HepG2 (cell line): ENCODE results near the gene SMIM44. TPM values are rescaled to one million over a fixed set of nuclear protein-coding genes. Genes with fewer than 3 reads are reported as not detected.

Experiments used
- ATAC-seq: fragments of 200-7000 bp; cut with Tn5 transposase; 3 replicates; pipeline ENCODE4 v1.9.1; 2020; ENCODE audit warnings: mild to moderate bottlenecking, moderate library complexity
- BruUV-seq: library from RNA; stranded (reverse); fragments of 400-500 nt; replicated peaks from 2 replicates; lab custom pipeline; 2021; lab: Mats Ljungman, UMichigan
- CTCF ChIA-PET: fragments of 300-600 bp; formaldehyde crosslinking; extraction: SDS; loops from one replicate; lab custom pipeline; 2021; ENCODE audit warnings: low total read pairs, inconsistent platforms, low intra/inter-chr PET ratio; lab: Yijun Ruan, JAX
- POLR2A ChIA-PET: fragments of 350-600 bp; sonication (Branson Sonifier 250); formaldehyde crosslinking; loops from one replicate; lab custom pipeline; 2020; ENCODE audit warnings: antibody characterized with exemption, inconsistent platforms; lab: Yijun Ruan, JAX
- DNase-seq: peaks from one replicate; pipeline ENCODE4 v3.0.0-alpha.2; 2015; ENCODE audit warnings: low spot score
- FAIRE-seq: peaks from 3 replicates; lab custom pipeline; 2011; peaks lifted over from hg19 to GRCh38; lab: Jason Lieb, UNC
- H2AFZ ChIP-seq: one replicate; pipeline ENCODE4 v1.6.1; 2011; ENCODE audit warnings: low read length, inconsistent platforms
- H3K27ac ChIP-seq: fragments of 300-600 bp; 3 replicates; pipeline ENCODE4 v1.8.0; 2011; ENCODE audit warnings: mixed run types, mild to moderate bottlenecking, mixed read lengths, low read length, inconsistent platforms; ENCODE audit not compliant: insufficient read depth; ENCODE audit errors: extremely low read length
- H3K27me3 ChIP-seq, 2 experiments: fragments of 200-600 bp in 1 of 2; 2 replicates in 1 of 2; 3 replicates in 1 of 2; pipeline versions ENCODE4 v1.6.0 to v1.8.0; 2011; ENCODE audit warnings: low read length in 2 of 2, mild to moderate bottlenecking in 2 of 2, moderate library complexity in 2 of 2, inconsistent platforms in 1 of 2; ENCODE audit not compliant: insufficient read depth in 2 of 2, control insufficient read depth in 1 of 2
- H3K36me3 ChIP-seq, 2 experiments: fragments of 200-600 bp in 1 of 2; replicated peaks in 1 of 2; 2 replicates in 1 of 2; 3 replicates in 1 of 2; pipeline versions ENCODE4 v1.5.1 to v1.8.0; 2011; ENCODE audit warnings: low read length in 2 of 2, inconsistent platforms in 1 of 2; ENCODE audit not compliant: insufficient read depth in 2 of 2, control insufficient read depth in 1 of 2
- H3K4me1 ChIP-seq: 2 replicates; pipeline ENCODE4 v1.5.1; 2012; ENCODE audit warnings: low read length, inconsistent platforms; ENCODE audit not compliant: insufficient read depth
- H3K4me2 ChIP-seq: 2 replicates; pipeline ENCODE4 v1.6.0; 2011; ENCODE audit warnings: low read depth, low read length, inconsistent platforms
- H3K4me3 ChIP-seq, 3 experiments: fragments of 200-600 bp in 1 of 3; sonication (generic), shearing (Covaris generic) in 1 of 3; replicated peaks in 1 of 3; 2 replicates each; pipeline ENCODE4 v1.5.1; 2011 to 2016; ENCODE audit warnings: low read length in 3 of 3, inconsistent platforms in 2 of 3, low read depth in 2 of 3, mild to moderate bottlenecking in 2 of 3, control low read depth in 1 of 3, mixed read lengths in 1 of 3; ENCODE audit not compliant: insufficient read depth in 1 of 3
- H3K79me2 ChIP-seq: one replicate; pipeline ENCODE4 v1.6.1; 2011; ENCODE audit warnings: low read length, inconsistent platforms; ENCODE audit not compliant: insufficient read depth
- H3K9ac ChIP-seq: 2 replicates; pipeline ENCODE4 v1.6.0; 2011; ENCODE audit warnings: mild to moderate bottlenecking, low read depth, low read length, inconsistent platforms; ENCODE audit not compliant: insufficient read depth
- H3K9me3 ChIP-seq: 2 replicates; pipeline ENCODE4 v1.5.1; 2012; ENCODE audit warnings: mild to moderate bottlenecking, low read length
- H4K20me1 ChIP-seq: 2 replicates; pipeline ENCODE4 v1.6.0; 2011; ENCODE audit warnings: inconsistent platforms, mild to moderate bottlenecking, low read length, moderate library complexity; ENCODE audit not compliant: insufficient read depth
- CREB3 ChIP-seq: sonication (generic); formaldehyde crosslinking; IDR thresholded peaks from 2 replicates; pipeline ENCODE4 v1.5.0; 2020; ENCODE audit warnings: missing genetic modification reagents
- GRHL1 ChIP-seq: sonication (generic); formaldehyde crosslinking; conservative IDR thresholded peaks from 2 replicates; pipeline ENCODE4 v1.8.0; 2022; ENCODE audit warnings: missing genetic modification reagents
- KDM6A ChIP-seq: IDR thresholded peaks from 2 replicates; pipeline ENCODE4 v1.6.1; 2016; ENCODE audit warnings: low read depth
- RAD21 ChIP-seq: fragments of 450-650 bp; formaldehyde crosslinking; IDR thresholded peaks from 2 replicates; pipeline ENCODE4 v1.5.0; 2020; ENCODE audit warnings: mild to moderate bottlenecking
- SMC3 ChIP-seq: IDR thresholded peaks from 2 replicates; pipeline ENCODE4 v1.6.1; 2011; ENCODE audit warnings: low read length, improper control_type of control experiment
- TEF ChIP-seq: sonication (generic); formaldehyde crosslinking; IDR thresholded peaks from 2 replicates; pipeline ENCODE4 v1.5.0; 2020; ENCODE audit warnings: missing genetic modification reagents
- ZNF124 ChIP-seq: sonication (generic); formaldehyde crosslinking; IDR thresholded peaks from 2 replicates; pipeline ENCODE4 v1.4.0; 2020; ENCODE audit warnings: missing genetic modification reagents
- ZNF207 ChIP-seq: fragments of 450-650 bp; IDR thresholded peaks from 2 replicates; pipeline ENCODE4 v1.6.1; 2016; ENCODE audit warnings: antibody characterized with exemption, borderline replicate concordance
- ZNF460 ChIP-seq: sonication (generic); formaldehyde crosslinking; IDR thresholded peaks from 2 replicates; pipeline ENCODE4 v1.5.1; 2020; ENCODE audit warnings: missing genetic modification reagents, mild to moderate bottlenecking, borderline replicate concordance
- ZNF503 ChIP-seq: sonication (generic); formaldehyde crosslinking; IDR thresholded peaks from 2 replicates; pipeline ENCODE4 v1.4.0; 2020; ENCODE audit warnings: missing genetic modification reagents
- ZNF513 ChIP-seq: sonication (generic); formaldehyde crosslinking; conservative IDR thresholded peaks from 2 replicates; pipeline ENCODE4 v1.5.0; 2020; ENCODE audit warnings: missing genetic modification reagents
- ZNF883 ChIP-seq: sonication (generic); formaldehyde crosslinking; IDR thresholded peaks from 2 replicates; pipeline ENCODE4 v1.5.1; 2020; ENCODE audit warnings: mild to moderate bottlenecking, missing genetic modification reagents; ENCODE audit errors: not compliant biosample characterization
- WGBS: methylation state at CpG from one replicate; pipeline ENCODE4 v1.1.6; 2017; ENCODE audit warnings: low lambda C conversion rate; 5-methylcytosine and 5-hydroxymethylcytosine counted together
- in situ Hi-C: cut with HindIII; loops from 2 replicates; pipeline ENCODE4 v1.10.0; 2017; ENCODE audit warnings: low pct_unique_long_range_greater_than_20kb; ENCODE audit not compliant: extremely low pct_ligation_motif_present
- intact Hi-C: fragments of 100-400 bp; cut with micrococcal nuclease; formaldehyde crosslinking; loops from one replicate; pipeline ENCODE4 v1.10.0; 2022; ENCODE audit not compliant: unreplicated experiment
- polyA plus RNA-seq, 8 experiments: library from polyadenylated mRNA; depleted of rRNA in 3 of 8; stranded (reverse) in 7 of 8; unstranded in 1 of 8; fragments of >200 nt; fragmentation: Illumina TruSeq in 4 of 8; extraction: Trizol in 4 of 8; gene quantifications; 2 replicates each; pipeline versions ENCODE4 v1.2.1 to v1.2.3, GENCODE V29; 2011 to 2016; ENCODE audit warnings: low read depth in 4 of 8, missing spikeins in 1 of 8, mixed read lengths in 1 of 8; ENCODE audit not compliant: insufficient read depth in 1 of 8
- total RNA-seq, 5 experiments: library from RNA; depleted of rRNA; stranded (reverse); fragments of >200 nt; fragmentation: Illumina TruSeq; extraction: Trizol; gene quantifications; 2 replicates each; pipeline ENCODE4 v1.2.3, GENCODE V29; 2016; ENCODE audit warnings: low read depth in 1 of 5

Gene SMIM44
- total and polyA plus RNA-seq, 2 of the 13 experiments (the other 11 are each of a cell fraction or from before 2014, with no cell fraction given), result not detected

GRCh38 chr19:3524904-3525451 lies 41.7 kb upstream of the SMIM44 start:
- DNase-seq, result no peak
- CTCF ChIA-PET, result no interaction called here
- Histone ChIP-seq H3K27ac (no peak overlapping the region), H3K4me3 (no peak overlapping the region), H3K36me3 (peaks cover 27 to 42% of the 10 kb centered on the region in 2 experiments), H3K4me1 (no peaks in the 10 kb centered on the region), H3K27me3 (no peaks in the 10 kb centered on the region), H2AFZ (no peak overlapping the region), H3K9ac (no peak overlapping the region), H3K9me3 (no peaks in the 10 kb centered on the region), H3K4me2 (no peak overlapping the region), H4K20me1 (peaks cover 8% of the 10 kb centered on the region; the same call in 1 of the 2 replicates), H3K79me2 (peaks cover 7% of the 10 kb centered on the region)
- POLR2A ChIA-PET, result no interaction called here
- in situ Hi-C loops, result no loop called here
- no peak for ATAC-seq
- 99% methylated on average over 16 of the region's 20 CpGs for WGBS
- FAIRE-seq, result no peak
- no TSS peak for BruUV-seq
- TF ChIP-seq GRHL1 (CRISPR knock-in tag) (no peak), ZNF460 (CRISPR knock-in tag) (no peak), ZNF883 (CRISPR knock-in tag) (no peak), SMC3 (no peak), TEF (CRISPR knock-in tag) (no peak), ZNF503 (CRISPR knock-in tag) (no peak), ZNF124 (CRISPR knock-in tag) (no peak), ZNF207 (no peak), RAD21 (no peak), KDM6A (CRISPR knock-in tag) (no peak), CREB3 (CRISPR knock-in tag) (no peak), ZNF513 (CRISPR knock-in tag) (no peak)
- intact Hi-C loops, result no loop called here
